ENCODE measurements around the gene CNMD.

CNMD gene

DNA sequence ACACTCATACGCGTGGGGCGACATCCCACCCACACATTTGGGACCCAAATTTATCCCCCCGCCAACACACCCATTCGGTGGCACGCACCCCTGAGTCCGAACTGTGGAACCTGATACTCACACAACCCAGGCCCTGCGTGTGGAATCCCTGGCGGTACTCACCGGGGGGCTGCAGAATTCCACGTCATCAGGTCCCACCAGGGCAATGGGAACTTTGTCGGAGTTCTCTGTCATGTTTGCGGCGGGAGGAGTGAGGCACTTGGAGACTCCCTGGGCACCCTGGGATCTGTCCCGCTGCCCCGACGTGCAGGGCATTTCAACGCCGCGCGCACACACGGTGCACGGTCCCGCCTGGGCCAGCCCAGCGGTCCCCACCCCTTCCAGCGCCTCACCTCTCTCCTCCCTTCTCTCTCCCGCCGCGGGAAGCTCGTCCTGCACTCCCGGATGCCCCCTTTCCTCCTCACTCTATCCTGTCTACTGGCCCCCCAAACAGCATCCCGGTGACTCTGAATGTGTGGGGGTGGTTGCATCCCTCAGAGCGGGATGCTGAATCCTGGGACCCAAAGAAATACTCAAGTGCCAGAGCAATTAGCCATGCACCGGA is at the start of gene CNMD:
TSS of gene CNMD (minus strand) at position 353 of the 604 bp plus-strand sequence. CDS start at position 234, 119 bp downstream.
- DNase-seq, result no peak

DNA sequence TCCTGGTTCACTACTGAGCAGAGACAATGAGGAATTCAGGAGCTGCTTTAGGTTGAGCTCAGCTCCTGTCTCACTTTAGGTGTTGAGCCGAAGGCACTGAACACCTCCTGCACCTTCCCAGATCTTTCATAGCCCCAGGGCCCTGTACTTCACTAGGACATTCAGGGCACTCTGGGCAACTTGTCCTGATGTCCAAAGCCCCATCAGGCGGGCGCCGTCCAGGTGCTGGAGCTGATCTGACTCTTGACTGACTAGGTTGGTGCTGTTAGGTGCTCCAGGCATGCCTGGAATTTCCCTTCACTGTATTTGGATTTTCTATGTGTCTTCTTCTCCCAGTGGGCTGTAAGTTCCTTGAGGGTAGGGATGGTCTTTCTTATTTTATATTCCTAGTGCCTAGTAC is 48.4 kb upstream of the CNMD start:
- DNase-seq, result no peak

DNA sequence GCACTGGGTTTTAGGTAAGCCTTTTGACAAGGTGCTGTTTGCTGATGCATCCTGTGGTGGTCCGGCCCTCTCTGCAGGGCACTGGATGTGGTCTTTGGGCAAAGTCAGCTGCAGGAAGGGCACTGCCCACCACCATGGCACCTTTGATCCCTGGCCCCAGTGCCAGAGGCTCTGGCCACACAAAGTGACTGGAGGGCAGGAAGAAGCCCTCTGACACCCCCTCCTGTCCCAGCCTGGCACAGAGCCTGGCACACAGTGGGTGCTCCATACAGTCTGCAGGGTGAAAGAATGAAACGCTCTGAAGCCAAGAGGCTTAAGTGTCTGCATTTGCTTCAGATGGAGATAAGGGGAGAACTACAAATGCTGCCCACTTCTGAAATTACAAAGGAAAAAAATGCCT is 47.6 kb upstream of the CNMD start:
- DNase-seq, result no peak

DNA sequence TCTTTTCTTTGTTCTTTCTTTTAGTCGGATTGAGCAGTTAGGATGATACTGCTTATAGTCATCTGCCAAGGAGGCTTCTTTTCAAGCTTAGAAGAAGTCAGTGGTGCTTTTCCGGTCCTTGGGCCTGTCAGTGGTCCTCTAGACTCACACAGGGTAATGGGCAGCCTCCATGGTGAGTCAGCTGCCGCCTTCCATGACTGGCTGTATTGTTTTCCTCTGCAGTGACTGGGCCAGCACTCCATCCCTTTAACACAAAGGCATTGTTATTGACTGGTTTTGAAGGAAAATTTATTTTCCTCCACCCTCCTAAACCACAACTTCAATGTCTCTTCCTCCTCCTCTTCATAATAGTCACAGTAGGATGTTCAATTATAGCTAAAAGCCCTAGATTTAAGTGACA is 47.1 kb upstream of the CNMD start:
- no peak for DNase-seq

DNA sequence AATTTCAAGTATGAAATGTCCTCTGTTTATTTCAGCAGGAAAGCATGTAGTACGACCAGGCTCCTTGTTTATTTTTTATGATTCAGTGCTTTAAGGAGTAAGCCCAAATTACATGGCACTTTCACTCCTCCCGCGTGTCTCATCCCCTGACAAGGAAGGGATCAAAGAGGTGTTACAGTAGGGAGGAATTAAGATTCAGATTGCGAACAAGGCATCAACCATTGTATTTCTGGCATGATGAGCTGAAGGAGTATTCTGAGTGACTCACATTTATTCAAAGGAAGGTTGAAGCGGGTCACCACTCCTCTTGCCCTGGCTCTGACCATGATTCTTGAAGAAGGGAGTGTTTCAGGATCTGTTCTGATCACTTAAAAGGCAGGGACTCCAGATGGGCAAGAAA is 46.1 kb upstream of the CNMD start:
- no peak for DNase-seq

DNA sequence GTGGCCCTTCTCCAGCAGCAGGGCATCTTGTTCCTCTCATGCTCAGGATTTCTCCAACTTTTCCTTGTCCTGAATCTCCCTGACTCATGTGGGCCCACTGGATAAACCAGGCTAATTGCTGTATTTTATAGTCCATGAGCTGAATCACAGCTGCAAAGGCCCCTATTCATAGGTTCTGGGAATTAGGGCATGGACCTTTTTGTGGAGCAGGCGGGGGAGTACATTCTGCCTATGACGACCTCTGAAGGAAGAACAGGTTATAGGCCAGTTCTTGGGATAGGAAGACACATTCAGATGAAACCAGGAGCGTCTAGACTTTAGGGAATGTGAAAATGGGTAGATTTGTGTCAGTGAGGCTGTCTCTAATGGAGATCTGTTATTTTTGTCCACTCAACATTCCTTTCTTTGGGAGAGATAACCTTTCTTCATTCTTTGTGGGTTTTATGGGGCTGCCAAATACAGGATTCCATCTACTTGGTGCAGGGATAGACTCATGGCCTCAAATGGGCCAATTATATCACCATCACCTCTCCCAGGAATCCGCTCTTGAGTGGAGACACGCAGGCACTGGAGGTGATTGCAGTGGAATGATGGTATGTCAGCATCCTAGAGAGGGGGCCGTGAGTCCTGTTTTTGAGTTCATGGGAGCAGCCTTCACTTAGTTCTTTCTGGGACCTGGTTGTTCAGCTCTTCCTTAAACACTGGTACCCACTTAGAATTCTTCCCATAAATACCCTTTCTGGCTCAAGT is 45.1 kb upstream of the CNMD start:
- no peak for DNase-seq

DNA sequence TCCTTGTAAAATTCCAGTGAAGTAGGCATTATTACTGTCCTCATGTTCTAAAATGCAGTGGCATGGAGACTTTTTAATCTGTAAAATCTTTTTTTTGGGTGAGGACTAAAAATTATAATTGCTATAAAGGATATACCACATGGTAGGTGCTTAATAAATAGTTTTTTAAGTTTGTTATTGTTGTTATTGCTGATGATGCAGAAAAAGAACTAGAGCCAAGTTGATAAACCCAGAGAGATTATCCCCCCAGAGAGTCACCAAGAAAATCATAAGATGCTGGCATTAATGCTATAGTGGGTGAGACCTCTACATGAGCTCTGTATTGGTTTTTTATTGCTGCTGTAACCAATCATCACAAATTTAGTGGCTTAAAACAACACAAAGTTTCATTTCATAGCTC is 44.3 kb upstream of the CNMD start:
- DNase-seq, result no peak

DNA sequence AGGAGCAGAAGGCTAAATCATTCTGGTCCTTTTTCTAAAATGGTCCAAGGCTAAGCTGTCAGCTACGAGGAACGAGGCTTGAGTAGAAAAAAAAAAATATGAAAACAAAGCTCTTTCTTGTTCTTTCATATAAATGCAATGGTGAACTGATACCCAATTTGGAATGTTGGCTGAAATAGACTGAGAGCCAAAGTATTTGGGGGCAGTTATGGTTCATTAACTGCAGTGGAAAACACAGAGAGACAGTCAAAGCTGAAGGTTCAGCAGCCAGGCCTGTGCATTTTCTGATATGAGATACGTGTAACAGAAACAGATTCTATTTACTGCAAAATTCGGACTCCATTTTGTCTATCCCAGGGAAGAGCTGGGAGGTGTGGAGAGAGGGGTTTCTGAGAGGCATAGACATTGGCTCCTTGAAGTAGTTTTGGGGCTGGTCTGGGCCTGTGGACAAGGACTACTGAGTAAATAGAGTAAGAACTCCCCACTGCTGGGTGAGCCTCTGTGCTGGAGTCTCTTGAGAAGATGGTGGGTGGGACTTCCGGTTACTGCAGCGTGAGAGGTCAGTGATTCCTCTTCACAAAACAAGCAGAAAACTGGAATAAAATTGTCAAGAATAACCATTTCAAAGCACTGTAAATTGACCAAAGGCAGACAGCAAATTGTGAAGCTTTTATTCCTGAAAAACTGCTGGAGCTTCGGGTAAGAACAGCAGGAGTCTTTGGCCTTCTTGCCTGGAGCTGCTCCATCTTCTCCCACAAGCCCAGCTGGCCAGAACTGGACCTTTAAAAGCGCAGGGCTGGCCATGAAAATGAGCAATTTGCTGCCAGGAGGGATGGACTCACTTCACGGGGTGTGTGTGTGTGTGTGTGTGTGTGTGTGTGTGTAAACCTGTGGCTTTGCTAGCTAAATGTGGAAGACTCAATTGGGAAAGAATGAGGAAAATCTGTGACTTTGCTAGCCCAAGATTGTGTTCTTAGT is 43.1 kb upstream of the CNMD start:
- DNase-seq, result no peak

DNA sequence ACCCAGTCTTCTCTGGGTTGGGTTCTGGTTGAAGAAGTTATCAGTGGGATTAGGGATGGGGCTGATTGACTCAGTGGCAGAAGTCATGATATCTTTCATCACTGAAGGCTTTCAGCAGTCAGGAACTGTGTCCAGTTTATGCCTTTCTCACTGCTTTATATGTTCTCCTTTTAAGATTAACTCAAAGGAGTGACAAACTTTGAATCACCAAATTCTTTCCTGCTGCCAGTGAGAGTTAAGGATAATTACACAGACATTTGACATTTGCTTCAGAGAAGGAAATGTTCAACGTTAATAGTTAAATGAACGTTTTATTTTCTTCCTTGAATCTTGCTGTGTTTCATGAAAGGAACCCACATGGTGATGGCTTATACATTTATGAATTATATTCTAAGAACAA is 41.0 kb upstream of the CNMD start:
- no peak for DNase-seq

DNA sequence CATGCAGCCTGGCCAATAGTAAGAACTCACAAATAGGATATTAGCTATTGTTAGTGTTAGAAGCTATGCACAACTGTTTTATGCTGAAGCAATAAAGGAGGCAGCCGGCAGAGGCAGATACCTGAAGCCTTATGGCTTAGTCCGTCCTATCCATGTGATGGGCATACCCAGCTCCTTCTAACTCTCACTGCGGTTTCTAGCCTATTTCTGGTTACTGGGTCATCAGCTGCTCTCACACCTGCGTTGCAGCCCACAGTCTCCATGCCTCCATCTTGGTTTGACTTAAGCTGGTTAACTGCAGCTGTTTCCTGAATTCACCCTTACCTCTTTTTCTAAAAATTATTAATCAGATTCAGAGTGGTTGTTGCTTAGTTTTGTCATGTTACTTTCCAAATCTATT is 40.5 kb upstream of the CNMD start:
- DNase-seq, result no peak

DNA sequence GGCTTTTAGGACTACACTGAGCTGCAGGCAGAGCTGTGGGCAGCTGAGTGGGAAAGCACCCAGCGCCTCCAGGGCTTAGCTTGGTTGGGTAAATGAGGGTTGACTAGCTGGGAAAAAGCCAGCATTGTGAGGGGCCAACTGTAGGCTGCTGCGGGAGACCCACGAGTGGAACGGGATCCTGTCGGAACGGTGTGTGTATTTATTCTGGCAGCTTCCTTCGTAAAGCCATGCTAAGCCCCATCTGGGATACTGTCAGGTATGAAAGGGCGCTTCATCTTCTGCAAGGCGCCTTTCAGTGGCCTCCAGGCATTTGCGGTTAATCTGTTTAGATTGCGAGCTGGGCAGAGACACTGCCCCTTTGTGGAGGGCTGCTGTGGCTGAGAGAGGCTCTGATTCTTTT is 39.5 kb upstream of the CNMD start:
- DNase-seq, result no peak

DNA sequence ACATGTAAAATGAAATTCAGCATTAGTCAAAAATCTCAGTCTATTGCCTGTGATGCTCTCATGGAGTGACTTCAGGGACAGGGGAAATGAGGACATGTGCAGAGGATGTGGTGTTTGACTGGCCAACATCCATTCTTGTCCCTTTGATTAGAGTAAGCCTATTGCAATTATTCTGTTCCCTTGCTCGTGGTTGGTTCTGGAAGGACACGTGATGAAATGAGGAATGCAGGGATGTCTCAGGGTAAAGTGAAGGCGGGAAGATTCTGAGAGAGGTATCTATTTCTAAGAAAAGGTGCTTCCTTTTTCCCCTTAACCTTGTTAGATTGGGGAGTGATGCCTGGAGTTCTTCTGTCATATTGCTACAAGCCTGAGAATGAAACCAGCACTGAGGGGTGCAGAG is 37.1 kb upstream of the CNMD start:
- no peak for DNase-seq

DNA sequence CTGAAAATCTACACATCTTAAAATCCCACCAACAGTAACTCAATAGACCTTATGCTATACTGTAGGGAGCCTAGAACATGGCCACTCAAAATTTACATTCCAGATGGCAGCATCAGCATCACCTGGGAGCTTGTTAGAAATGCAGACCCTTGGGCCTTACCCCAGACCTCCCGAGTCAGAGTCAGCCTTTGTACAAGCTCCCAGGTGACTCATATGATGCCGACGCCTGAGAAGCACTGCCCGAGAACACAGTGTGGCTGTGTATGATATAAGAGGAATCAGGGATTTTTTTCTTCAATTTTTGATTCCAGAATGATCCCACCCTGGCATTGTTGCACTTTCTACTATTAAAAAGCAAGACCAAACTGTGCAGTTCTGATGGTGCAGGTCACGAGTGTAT is 35.9 kb upstream of the CNMD start:
- no peak for DNase-seq

DNA sequence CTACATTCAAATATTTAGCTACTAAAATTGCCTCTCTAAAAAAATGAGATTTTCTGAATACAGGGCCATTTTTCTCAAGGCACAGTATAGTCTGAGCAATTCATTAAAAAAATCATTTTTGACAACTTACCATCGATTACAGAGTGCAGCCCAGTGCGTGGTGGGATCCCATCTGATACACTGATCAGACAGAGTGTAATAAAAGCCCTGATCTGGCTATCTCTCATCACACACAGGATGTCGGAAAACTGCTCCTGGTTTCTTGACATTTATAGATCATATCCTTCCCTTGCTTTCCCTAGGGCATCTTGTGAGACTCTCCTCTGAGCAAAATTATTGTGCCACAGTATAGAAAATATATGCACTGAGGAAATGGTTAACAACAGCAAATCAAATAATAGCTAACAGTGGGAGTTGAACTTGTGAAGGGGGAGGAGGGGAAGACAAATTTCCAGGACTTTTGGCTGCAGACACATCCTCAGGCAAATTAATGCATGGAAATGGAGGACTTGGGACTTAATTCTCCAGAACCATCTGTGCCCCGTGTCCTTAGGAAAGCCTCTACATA is 28.4 kb upstream of the CNMD start:
- no peak for DNase-seq

DNA sequence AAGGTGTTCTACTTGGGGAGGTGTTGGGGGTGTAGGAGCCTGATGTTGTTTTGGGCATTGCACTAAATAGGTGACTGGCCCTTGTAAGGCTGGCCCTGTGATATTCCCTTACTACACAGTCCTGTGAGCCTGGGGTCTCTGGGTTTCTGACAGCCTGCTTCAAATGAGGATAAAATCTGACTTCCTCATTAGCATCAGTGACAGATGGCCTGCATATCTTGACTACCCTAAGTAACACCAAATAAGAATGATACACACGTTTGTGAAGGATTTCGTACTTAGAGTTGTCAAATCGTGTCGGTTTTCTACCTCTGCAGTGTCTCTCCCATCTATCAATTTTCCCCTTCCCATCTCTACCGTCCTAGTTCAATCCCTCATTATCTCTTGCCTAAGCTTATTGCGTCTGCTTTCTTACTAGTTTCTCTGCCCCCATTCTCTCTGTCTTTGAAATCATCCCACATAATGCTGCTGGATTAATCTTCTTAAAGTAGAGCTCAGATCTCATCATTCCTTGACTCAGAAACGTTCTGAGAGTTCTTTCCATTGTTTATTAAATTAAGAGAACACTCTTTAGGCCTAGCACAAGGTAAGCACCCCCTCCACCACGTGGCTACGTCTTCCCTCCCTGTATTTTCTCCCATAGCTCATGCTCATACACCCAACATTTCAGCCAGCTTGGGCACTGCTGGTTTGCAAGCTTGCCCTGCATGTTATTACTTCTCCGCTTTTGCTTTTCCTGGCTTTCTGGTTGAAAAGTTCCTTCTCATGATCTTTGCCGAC is 26.2 kb upstream of the CNMD start:
- DNase-seq, result no peak

DNA sequence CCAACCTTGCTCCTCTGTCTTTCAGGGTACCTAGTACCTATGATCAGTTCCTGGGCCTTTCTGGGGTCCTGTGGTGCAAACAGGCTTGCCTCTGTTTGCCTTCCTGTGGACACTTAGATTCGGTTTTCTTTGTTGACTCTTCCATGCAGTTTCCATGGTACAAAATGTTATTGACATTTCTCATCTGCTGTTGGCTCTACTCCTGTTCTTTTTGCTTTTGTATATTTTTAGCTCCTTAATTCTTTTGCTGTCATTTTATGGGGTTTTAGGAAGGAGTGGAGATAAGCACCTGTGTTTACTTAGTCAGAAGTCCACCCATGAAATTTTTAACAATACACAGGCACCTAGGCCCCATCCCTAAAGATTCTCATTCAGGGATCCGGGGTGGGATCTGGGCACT is 20.5 kb upstream of the CNMD start:
- no peak for DNase-seq

DNA sequence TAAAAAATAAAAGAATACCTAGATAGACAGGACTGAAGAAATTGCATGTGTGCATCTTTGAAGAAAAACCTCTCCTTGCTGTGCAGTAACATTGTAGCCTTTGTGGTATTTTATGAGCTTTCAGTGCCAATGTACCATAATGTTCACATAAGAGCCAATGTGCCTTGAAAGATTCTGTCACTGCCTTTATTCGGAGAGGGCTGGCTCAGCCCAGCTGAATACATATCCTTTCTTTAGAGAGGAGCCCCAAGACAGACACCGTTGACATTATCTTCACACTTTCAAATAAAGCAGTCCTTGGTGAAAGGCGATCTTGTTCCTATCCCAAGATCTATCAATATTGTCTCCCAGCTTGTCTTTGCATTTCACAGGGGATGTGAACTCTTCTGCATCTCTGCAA is 18.5 kb upstream of the CNMD start:
- DNase-seq, result no peak

DNA sequence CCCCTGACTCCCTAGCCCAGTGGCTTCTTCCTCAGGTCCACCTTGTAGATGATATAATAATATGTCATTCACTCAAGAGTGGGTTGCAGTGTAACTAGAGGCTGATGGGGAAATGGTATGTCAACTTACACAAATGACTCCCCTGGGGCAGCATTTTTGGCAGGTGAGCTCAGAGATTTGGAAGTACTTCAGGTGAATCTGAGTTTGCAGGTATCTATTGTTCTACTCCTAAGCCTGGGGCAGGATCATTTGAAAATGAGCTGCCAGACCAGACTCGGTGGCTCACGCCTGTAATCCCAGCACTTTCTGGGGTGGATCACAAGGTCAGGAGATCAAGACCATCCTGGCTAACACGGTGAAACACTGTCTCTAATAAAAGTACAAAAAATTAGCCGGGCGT is 11.6 kb upstream of the CNMD start:
- DNase-seq, result no peak

DNA sequence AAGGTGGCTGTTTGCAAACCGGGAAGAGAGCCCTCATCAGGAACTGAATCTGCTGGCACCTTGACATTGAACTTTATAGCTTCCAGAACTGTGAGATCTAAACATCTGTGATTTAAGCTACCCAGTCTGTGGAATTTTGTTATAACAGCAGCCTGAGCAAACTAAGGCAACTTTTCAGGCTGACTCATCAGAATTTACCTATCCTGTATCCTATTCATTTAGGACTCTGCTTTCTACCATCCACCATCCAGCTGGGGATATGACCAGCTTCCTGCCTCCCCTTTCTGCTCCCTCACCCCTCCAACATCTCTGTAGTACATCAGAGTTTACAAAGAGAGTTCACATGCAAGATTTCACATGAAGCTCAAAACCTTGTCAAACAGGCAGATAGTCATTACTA is 11.1 kb upstream of the CNMD start:
- no peak for DNase-seq

DNA sequence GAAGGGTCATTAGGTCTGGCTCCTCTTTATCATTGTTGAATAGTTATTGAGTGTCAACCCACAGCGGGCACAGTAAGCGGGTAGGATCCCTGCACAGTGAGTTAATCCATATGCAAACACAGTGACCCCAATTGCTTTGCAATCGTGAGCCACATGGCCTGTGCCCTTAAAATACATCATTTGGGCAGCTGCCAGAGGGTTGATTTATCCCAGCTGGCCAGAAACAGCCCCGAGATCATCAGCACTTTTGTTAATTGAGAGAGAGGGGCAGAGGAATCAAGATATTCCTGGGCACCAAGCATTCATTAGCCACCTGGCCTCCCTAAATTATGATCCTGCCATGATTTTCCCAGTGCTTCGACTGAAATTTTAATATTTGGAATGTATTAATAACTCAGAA is 9.8 kb upstream of the CNMD start:
- DNase-seq, result no peak

DNA sequence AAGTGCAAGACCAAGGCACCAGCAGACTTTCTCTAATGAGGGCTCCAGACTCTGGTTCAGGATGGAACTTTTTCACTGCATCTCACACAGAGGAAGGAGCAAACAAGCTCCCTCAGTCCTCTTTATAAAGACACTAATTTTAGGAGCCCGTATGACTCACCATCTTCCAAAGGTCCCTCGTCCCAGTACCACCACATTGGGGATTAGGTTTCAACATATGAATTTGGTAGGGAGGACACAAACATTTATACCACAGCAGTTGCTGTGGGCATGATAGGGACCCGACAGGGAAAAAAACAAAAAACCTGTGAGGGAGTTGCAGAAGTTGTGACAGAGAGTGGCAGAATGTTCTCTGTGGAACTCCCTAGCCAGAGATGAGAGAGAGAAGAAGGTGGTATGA is 6.5 kb upstream of the CNMD start:
- no peak for DNase-seq

DNA sequence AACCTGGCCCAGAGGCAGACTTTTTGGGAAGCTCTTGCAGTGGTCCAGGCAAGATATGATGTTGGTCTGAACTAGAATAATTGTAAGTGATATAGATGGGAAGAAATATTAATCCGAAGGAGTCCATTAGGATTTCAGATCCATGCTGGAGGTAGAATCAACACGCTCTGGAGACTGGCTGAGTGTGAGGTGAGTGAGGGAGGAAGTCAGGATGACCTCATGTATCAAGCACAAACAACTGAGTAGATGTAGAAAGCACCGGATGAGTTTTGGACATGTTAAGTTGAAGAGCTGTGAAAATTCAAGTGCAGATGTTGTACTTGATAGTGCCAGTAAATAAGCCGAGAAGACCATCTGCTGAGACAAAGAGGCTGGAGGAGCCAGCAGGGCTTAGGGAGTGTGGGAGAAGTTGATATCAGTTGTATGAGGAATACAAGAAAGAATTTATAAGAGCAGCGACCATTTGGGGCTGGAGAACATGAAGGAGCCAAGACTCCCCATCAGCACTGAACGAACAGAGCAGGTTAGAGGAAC is 5.3 kb upstream of the CNMD start:
- no peak for DNase-seq

All from CD4-positive, alpha-beta T cell treated with Interleukin-1 beta for 1 hour (primary cell).